HG02840 (cell line): ENCODE data around the gene NTRK2.

Experiments
- ATAC-seq: cut with Tn5 transposase; IDR thresholded peaks from one replicate; pipeline ENCODE4 v1.9.1; 2021; ENCODE audit warnings: mild to moderate bottlenecking, moderate library complexity, moderate number of reproducible peaks; ENCODE audit not compliant: unreplicated experiment, low FRiP score

Gene NTRK2

DNA sequence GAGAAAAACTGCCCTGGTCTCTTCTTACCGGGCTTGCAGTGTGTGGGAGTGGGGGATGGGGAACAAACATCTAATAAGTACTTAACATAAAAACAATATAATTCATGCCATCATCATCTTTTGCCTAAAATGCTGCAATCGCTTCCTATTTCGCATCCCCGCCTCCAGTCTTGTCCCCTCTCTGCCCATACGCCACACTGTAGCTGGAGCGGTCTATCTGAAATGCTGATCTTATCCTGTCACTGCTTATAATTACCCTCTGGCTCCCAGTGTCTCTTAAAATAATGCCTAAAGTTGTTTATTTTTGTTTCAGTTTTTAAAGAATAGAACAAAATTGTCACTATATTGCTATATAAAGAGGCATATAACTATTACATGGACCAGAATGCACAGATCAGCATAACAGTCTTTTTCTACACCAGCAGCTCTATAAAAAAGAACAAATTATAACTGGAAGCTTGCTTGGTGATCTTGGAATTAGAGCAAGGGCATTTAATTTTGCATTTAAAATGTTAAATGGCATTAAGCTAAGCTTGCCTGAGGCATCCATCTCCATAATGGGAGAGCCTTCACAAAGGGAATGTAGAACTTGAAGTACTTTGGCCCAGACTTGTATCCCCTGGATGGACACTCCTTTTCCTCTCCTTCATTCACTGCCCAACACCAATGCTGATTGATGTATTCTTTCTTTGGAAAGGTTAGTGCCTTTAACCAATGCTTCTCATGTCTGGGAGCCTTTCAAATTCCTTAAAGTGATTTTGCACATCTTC is 12.2 kb downstream of the NTRK2 start:
- no peak for ATAC-seq

GRCh38 chr9:84686068-84686467 is 16.5 kb downstream of the NTRK2 start:
- ATAC-seq: no peak

DNA sequence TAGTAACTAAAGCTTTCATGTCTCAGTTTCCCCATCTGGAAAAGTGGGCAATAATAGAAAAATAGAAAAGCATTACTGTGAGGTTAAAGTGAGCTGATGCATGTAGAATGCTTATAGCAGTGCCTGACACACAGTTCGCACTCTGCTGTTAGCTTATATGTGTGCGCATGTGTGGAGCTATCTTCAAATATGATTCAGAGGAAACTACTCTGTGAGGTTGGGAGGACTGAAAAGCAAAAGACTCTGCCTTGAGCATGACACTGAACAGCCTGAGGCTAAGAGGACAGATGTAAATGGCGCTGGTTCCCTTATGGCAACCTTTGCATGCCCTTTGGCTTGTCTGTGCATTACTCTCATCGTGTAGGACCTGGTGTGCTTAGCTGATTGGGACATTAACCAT is 19.4 kb downstream of the NTRK2 start:
- no peak for ATAC-seq

DNA sequence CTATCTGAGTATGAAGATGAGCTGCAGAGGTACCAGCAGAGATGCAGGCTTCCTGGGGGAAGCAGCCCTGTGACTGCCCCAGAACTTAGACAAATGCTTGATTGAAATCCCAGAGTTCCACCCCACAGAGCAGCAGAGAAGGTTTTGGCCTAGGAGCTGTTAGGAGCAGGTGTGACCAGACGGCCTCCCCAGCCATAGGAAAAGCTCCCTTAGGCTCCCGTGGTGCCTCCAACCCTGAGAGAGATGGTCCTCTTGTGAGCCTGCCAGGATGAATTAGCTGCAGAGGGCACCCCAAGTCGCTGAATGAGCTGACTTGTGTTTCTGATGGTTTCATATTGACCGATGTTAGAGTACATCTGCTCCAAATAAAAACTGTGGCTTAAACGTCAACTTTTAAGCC is 22.1 kb downstream of the NTRK2 start:
- no peak for ATAC-seq

GRCh38 chr9:84694248-84694647 is 24.7 kb downstream of the NTRK2 start:
- ATAC-seq: no peak

- no peak for ATAC-seq
Observed at GRCh38 chr9:84697042-84697441, 27.5 kb downstream of the NTRK2 start.

GRCh38 chr9:84697509-84698114 is 28.1 kb downstream of the NTRK2 start:
- no peak for ATAC-seq

- no peak for ATAC-seq
Observed at GRCh38 chr9:84698323-84698722, 28.8 kb downstream of the NTRK2 start.

DNA sequence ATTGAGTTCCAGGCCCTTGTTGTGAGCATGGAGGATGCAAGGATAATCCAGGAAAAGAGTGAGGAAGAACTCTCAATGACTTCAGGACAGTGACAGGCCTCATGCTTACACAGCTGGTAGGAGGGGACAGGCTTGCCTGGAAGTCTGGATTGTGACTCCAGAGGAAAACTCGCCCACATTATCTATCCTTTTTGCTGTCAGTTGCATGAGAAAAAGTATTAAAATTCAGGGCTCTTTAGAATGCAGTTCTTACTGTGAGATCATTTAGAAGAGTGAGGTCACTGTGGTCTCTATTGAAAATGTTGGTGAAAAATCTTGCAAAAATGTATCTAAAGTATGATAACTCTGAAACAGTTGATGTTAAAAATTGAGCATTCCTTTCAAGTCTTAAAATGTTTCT is 30.5 kb downstream of the NTRK2 start:
- no peak for ATAC-seq

GRCh38 chr9:84701801-84702200 is 32.3 kb downstream of the NTRK2 start:
- ATAC-seq: peak; percentile 80

DNA sequence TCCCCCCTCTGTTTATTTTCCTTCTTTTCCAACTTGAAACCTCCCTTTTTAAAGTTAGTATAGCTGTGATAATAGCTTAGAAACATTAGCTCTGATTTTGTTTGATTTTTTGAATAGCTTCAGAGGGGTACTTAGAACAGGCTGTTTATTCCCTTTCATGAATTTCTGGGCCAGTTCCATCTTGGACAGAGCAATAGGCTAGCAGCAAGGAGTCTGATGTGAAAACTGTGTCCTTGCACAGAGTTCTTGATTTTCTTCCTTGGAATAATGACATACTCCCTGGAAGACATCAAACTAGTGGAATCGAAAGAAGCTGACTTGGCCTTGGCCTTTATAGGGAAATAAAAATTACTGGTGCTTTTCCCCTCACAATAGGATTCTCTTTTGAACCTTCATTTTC is 32.9 kb downstream of the NTRK2 start:
- ATAC-seq: no peak

GRCh38 chr9:84703793-84704192 is 34.3 kb downstream of the NTRK2 start:
- ATAC-seq: no peak

- no peak for ATAC-seq
Observed at GRCh38 chr9:84705128-84705527, 35.6 kb downstream of the NTRK2 start.

- ATAC-seq: no peak
Observed at GRCh38 chr9:84708400-84708799, 38.9 kb downstream of the NTRK2 start.

- ATAC-seq: no peak
Observed at GRCh38 chr9:84709056-84709455, 39.5 kb downstream of the NTRK2 start.

- ATAC-seq: no peak
Observed at GRCh38 chr9:84710701-84711397, 41.3 kb downstream of the NTRK2 start.

GRCh38 chr9:84711398-84711777 is 41.9 kb downstream of the NTRK2 start:
- no peak for ATAC-seq

- ATAC-seq: no peak
Observed at GRCh38 chr9:84711936-84712335, 42.4 kb downstream of the NTRK2 start.

DNA sequence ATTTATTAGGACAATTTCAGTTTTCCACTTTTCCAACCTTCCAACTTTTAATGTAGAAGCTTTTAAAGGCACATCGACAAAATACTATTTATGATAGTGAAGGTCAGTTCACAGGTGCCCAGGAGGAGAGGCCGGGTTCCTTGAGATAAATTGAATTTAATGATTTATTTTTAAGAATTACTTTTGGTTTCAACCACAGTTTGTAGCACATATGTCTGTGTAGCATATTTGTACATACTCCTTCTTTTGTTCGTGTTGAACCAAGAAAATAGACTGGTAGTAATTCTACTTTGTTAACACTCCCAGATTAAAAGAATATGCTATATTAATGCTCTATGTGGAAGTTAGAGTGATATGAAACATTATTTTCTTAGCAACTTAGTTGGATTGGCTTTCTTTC is 46.7 kb downstream of the NTRK2 start:
- no peak for ATAC-seq

DNA sequence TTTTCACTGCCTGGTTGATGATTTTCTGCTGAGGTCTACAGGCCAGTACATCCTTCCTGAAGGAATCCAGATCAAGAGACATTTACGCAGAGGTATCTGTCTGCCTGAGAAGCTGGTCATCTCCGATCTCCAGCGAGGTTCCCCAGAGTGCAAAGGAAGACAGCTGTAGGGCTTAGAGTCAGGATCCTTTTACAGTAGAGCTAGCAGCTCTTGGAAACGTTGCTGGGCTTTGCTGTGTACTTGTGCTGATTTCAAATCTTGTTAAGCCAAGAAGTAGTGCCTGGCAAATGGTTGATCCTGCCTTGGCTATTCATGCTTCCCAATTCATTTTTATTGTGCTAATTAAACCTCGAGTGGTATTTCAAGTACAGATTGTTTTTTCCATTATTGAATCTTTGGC is 48.9 kb downstream of the NTRK2 start:
- ATAC-seq: no peak

DNA sequence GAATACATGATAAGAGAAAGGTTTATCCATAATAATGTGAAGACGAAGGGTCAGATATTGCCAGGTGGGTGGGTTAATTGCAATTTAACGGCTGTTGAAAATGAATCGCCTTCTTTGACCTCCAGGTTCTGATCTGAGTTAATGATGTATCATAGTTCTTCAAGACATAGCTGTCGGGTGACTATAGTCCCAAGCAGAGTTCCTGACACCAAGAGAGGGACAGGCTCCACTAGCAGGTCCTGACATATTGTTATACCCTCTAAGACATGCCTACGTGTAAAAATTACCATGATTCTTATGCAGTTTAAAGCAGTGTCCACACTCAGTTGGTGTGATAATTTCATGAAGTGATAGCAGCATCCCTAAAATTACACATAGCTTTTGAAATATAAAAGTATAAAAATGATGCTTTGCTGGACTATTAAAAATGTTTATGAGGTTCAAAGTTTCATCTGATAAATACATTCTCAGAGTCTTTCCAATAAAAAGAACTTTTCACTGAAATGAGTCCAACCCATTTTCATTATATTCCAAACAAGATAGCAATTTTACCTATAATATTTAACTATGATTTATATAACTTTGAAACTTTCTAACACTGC is 53.0 kb downstream of the NTRK2 start:
- no peak for ATAC-seq
